GM21390 (cell line): Measurements from ENCODE around the gene RASA2.
"Not testable (repeated sequence)": the region's sequence is repeated elsewhere in the genome, so short reads cannot be mapped to it uniquely, and the experiment has no call there.

Source experiments
- ATAC-seq: cut with Tn5 transposase; IDR thresholded peaks from one replicate; pipeline ENCODE4 v1.9.1; 2021; ENCODE audit not compliant: unreplicated experiment

The RASA2 gene

DNA sequence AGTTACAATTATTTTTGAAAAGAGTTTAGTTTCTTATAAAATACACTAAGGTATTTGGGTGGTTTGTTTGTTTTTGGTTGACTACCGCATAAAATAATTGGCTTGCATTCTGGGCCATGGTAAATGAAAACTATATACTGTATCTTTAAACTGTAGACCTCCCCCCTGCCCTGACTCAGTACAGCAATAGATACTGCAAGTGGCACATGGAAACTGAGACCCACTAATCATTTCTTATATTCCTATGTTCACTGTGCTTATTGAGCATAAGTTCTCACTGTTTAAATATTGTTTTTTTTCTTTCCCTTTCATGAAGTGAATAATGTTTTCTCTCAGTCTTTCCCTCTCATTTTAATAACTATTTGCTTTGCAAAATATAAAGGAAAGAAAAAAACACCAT is 45.8 kb downstream of the RASA2 start:
- no peak for ATAC-seq

DNA sequence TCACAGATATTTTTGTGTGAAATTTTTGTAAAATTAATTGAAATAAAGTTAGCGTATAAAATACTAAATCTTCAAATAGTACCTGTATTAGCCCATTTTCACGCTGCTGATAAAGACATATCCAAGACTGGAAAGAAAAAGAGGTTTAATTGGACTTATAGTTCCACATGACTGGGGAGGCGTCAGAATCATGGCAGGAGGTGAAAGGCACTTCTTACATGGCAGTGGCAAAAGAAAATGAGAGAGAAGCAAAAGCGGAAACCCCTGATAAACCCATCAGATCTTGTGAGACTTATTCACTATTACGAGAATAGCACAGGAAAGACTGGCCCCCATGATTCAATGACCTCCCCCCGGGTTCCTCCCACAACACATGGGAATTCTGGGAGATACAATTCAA is 49.2 kb downstream of the RASA2 start:
- ATAC-seq = not testable (repeated sequence)

DNA sequence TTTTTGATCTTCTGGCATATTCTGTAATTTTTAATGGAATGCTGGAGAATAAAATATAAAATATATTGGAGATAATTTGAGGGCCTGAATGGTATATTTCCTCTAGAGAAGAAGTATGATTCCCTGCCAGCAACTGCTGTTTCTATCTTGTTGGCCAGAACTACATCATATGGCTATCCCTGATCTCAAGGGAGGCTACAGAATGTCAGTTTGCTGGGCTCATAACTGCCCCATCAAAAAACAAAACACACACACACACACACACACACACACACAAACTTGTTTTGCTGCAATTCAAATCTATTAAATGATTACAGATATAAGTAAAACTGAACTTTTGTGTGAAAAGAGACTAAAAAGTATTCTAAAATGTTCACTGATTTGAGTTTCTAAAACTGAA is 51.0 kb downstream of the RASA2 start:
- no peak for ATAC-seq

DNA sequence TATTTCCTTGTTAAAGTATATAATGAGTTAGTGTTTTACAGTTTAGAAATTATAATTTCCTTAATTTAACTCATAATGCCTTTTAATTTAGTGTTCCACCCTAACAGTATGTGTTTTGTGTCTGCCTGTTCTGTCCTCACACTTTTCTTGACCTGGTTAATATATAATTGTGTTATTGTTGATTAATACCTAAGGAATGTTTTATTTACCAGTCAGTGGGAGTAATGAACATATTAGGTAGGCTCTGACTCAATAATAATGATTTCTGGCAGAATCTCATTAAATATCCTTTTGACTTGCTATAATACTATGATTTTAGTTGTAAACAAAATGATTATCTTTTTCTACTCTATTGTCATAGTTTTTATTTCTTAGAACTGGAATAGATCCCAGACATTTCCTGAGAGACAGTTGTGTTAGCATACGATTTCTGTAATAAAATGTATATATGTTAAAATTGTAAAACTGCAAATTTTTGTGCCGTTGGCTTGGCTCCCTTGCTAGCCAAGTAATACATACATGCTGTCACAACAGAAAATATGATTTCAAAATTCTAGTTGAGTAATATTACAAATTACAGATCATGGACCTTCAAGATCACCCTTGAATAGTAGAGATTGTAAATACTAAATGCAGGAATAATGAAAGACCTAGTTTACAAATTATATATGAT is 51.9 kb downstream of the RASA2 start:
- ATAC-seq = no peak

DNA sequence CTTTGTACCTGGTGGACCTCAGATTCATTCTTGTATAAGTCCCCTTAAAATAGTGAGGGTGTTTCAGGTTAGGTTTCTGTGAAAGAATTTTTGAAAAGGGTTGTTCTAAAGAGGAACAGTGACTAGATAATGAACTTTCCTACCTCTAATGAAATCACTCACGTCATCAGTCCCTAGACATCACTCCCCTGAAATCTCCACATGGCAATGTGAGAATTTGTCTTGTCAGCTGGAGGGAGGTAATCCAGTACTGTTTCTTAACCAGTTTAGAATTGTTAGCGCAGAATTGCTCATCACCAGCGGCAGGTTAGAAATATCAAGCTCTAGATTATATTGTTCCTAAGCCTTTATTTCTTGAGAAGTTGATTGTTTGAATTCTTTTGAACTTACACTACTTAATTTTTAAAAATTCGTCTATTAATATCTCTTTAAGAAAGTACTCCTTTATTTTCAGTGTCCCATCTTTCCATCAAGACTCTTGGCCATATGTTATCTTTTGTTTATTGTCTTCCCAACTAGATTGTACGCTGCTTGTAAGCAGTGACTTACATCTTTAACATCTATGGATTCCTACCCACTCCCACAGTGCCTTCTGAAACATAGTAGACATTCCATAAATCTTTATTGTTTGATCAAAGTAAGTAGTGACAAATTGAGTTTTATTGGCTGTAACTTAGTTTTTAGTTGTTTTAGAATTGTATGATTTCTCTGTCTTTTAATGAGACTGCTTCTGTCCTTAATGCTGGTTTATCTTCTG is 52.8 kb downstream of the RASA2 start:
- ATAC-seq = no peak

DNA sequence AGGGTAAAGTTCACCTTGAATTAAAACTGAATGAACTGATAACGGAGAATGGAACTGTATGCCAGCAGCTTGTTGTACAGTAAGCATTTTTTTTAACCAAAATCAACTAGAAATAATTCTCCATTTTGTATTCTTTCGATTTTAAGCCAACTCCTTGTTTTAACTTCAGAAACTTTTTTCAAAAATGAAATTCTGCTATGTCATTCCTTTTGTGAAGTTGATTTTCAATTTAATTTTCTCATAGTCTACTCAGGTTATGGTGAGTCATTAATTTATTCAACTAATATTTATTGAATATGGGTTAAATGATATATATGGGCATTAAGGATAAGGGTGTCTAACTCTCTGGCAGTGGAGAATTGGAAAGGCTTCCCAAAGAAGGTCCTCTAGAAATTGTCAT is 53.7 kb downstream of the RASA2 start:
- ATAC-seq = no peak

DNA sequence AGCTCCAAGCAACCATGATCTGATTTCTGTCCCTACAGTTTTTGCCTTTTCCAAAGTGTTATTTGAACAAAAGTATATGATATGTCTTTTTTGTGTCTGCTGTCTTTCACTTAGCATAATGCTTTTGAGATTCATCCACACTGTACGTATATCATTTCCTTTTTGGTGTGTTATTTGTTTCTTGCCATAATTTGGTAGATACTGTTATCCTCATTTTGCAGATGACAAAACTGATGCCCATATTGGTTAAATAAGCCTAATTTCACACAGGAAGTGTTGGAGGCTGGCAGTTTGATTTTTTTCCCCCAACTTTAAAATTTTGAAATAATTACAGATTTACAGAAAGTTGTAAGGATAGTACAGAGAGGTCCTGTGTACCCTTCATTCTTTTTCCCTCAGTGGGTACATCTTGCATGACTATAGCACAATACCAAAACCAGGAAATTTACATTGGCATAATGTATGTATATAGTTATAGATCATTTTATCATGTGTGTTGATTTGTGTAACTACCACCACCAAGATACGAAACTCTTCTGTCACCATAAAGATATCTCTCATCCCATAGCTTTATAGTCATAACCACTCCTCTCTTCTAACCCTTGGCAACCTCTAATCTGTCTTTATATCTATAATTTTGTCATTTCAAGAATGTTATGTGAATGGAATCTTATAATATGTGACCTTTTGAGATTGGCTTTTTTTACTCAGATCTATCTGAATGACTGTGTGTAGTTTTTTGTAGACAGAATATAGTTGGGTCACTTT is 55.6 kb downstream of the RASA2 start:
- no peak for ATAC-seq

DNA sequence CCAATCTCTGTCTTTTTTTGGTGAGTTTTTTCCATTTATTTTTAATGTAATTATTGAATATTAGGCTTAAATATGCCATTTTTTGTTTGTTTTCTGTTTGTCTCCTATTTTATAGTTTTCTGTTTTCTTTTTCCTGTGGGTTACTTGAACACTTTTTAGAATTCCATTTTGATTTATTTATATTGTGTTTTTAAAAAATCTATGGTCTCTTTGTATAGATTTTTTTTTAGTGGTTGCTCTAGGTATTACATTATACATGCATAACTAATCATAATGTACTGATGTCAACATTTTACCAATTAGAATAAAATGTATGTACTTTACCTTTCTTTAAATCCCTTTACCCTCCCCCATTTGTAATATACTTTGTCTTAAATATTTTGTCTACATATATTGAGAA is 56.2 kb downstream of the RASA2 start:
- no peak for ATAC-seq

DNA sequence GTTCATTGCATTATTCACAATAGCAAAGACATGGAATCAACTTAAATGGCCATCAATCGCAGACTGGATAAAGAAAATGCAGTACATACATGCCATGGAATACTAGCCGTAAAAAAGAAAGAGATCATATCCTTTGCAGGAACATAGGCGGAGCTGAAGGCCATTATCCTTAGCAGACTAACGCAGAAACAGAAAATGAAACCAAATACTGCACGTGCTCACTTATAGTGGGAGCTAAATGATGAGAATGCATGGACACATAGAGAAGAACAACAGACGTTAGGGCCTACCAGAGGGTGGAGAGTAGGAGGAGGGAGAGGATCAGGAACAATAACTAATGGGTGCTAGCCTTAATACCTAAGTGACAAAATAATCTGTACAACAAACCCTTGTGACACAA is 57.9 kb downstream of the RASA2 start:
- ATAC-seq = no peak

DNA sequence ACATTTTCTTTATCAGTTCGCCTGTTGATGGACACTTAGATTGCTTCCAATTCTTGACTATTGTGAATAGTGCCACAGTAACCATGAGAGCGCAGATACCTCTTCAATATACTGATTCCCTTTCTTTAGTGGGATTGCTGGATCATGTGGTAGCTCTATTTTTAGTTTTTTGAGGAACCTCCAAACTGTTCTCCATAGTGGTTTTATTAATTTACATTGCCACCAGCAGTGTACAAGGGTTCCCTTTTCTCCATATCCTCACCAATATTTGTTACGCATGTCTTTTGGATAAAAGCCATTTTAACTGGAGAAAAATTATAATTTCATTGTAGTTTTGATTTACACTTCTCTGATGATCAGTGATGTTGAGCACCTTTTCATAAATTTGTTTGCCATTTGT is 59.3 kb downstream of the RASA2 start:
- no peak for ATAC-seq

DNA sequence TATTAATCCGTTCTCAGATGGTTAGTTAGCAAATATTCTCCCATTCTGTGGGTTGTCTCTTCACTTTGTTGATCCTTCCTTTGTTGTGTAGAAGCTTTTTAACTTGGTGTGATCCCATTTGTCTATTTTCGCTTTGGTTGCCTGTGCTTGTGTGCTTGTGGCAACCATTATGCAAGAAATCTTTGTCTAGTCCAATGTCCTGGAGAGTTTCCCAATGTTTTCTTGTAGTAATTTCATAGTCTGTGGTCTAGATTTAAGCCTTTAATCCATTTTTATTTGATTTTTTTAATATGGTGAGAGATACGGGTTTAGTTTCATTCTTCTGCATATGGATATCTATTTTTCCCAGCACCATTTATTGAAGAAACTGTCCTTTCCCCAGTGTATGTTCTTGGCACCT is 59.8 kb downstream of the RASA2 start:
- no peak for ATAC-seq

DNA sequence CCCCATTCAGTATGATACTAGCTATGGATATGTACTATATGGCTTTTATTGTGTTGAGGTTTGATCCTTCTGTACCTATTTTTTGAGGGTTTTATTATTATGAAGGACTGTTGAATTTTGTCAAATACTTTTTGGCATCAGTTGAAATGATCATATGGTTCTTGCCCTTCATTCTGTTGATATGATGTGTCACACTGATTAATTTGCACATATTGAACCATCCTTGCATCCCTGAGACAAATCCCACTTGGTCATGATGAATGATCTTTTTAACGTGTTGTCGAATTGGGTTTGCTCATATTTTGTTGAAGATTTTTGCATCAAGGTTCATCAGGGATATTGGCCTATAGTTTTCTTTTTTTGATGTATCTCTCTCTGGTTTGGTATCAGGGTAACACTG is 61.0 kb downstream of the RASA2 start:
- no peak for ATAC-seq

DNA sequence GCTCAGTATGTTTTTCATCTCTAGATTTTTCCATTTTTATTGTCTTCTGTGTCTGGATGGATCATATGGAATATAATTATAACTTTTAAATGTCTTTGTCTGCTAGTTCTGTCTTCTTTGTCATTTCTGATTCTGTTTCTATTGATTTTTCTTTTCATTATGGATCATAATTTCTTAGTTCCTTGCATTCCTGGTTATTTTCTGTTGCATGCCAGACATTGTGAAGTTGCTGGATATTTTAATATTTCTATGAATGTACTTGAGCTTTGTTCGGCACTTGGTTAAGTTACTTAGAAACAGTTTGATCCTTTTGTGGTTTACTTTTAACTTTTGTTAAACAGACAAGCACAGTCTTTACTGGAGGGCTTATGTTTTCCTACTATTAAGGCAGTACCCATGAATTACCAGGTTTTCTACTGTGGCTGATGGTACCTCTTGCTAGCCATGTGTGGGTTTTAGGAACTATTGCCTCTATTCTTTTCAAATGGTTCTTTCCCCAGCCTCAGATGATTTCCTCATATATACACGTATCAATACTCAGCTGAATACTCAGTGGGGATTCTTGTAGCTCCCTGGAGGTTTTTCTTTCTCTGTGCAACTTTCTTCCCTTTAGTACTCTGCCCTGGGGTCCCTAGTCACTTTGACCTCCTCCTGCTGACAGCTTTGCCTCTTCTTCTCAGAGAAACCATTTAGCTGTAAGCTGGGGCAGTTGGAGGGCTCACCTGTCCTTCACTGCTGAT is 64.3 kb downstream of the RASA2 start:
- no peak for ATAC-seq

DNA sequence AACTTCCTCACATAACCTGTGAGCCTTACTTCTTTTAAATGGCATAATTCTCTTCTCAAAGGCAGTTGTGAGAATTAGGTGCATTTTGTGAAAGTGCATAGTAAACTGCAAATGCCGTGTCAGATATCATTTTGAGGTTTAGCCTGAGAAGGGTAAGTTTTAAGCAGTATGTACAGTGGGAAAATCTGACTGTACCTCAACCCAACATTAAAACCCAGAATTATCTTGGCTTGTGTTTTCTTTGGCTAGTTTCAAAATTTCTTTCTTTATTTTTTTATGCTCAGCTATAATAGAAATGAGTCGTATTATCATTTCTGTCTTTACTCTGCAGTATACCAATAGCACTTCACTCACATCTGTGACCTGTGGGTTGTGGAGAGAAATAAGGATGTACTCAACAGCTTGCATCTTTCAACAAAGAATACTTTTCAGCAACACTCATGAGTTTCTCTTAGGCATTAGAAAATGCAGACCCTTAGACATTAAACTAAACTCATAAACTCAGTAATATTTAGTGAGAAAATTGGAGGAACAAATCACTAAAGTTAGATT is 65.7 kb downstream of the RASA2 start:
- no peak for ATAC-seq

DNA sequence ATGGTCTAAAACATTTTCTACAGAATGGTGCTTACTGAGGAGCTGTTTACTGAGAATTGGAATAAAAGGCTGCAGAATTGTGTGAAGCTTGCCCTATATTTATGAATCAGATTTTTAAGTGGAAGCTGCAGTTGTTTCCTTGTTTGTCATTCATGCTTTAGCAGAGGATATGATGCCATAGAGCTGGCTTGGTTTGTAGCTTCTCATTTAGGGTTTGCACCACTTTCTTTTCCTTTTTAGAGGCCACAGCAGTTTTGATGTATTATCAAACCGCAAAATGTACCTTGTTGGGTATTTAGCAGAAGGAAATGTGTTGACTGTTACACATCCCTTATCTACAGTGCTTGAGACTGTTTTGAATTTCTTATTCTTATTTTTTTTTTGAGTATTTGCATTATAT is 66.2 kb downstream of the RASA2 start:
- no peak for ATAC-seq

DNA sequence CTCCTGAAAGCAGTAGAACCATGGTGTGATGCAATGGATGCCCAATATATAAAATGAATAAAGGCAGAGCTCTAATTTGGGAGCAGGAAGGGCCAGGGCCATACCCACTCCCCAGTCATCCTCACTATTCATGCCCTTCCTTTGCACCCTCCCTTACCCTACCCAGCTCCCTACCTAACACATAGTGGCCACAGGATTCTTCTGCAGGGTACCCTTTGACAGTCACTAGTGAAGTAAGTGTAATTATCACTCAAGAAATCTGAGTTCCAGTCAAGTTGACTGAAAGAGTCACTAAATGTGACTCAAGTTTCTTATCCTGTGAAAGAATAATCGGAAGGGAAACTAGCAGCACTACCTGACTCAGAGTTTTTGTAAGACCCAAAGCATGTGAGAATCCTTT is 69.2 kb downstream of the RASA2 start:
- no peak for ATAC-seq

DNA sequence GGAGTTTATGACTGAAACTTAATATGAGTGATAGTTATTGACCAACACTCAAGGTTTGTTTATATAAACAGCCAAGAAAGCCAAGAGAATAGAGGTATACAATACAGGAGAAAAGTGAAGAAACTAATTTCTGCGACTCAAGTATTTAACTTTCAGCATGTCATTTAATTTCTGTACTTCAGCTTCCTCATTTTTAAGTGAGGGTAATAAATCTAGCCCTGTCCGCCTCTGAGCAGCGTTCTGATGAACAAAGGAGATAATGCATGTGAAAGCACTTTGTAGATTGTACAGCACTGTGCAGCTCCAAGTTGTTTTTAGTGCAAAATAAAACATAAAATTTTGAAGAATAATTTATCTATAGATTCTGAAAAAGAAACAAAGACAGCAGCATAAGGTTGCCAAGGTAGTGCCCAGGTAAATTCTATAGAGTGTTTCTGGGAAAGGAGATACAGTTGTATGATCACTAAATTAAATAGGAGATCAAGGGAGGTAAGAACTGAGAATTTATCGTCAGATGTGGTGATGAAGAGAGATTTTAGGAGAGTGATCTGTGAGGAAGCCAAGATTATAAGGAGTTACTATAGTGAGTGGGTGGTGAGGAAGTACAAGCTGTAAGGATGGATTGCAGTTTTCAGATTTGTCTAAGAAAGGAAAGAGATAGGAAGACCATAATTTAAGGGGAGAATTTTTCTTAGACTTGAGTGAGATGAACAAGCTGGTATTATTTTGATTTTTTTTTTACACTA is 71.3 kb downstream of the RASA2 start:
- no peak for ATAC-seq

DNA sequence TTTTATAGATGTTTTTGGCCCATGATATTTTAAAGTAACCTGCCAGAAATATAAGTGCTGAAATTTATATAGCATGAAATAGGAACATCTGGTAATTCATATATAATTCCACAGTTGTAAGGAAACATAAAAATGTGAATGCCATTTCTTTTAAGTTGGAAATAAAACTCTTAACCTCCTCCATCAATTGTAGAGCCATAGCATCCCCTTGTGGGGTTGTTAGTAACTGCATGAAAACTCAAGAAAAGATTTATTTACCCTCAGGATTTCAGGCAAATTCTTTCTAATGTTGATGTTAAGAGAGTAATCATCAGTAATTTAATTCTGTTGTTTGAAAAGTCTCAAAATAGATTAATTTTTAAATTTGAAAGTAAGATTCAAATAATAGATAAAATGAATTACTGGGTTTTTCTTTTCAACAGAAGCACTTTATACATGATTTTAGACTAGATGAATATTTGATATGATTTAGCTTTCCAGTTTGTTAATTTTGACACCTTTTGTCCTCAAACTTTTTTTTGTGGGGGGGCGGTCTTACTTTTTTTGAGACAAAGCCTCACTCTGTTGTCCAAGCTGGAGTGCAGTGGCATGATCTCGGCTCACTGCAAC is 74.7 kb downstream of the RASA2 start:
- ATAC-seq = no peak

DNA sequence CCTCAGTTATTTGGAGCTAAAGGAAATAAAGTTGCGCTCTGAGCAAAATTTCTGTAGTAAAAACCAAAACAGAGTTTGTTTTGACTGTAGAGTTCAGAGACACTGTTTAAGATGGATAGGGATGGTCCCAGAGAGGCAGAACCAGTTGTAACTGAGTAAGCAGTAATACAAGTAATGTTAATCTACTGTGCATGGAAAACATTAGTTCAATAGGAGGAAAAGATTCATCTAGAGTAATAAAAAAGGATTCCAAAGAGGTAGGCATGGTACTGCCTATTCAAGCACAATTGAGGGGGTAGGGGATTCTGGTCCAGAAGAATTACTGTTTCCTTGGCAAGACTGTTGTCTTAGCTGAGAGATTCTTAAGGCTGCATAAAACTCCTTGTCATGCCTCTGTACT is 77.4 kb downstream of the RASA2 start:
- ATAC-seq = no peak

DNA sequence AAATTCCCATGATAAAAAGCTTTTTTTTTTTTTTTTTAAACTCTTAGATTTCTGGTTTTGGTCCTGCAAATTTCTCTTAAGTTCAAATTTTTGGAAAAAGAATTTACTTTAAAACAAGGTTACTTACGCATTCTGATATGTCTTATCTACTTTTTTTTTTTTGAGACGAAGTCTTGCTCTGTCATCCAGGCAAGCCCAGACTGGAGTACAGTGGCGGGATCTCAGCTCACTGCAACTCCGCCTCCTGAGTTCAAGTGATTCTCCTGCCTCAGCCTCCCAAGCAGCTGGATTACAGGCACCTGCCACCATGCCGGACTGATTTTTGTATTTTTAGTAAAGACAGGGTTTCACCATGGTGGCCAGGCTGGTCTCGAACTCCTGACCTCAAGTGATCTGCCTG is 83.2 kb downstream of the RASA2 start:
- no peak for ATAC-seq
